Thoracic aorta (tissue), 2 donors: ENCODE measurements around the gene CDK5RAP2. TPM values are rescaled to one million over a fixed set of nuclear protein-coding genes. Genes with fewer than 3 reads are reported as not detected.

Experiments
- ATAC-seq: fragments of 150-250 bp; one replicate; pipeline ENCODE4 v1.8.0; 2017; ENCODE audit warnings: low read depth; ENCODE audit not compliant: insufficient number of reproducible peaks, low FRiP score
- DNase-seq: peaks from one replicate; pipeline ENCODE4 v3.0.0-alpha.2; 2020; ENCODE audit warnings: low spot score
- H3K27ac ChIP-seq, 2 donors: fragments of 200-600 bp; sonication (generic); 1 replicate in 1 of 2; 2 replicates in 1 of 2; pipeline ENCODE4 v1.5.1; 2016; ENCODE audit warnings: mild to moderate bottlenecking in 2 of 2, moderate library complexity in 2 of 2
- H3K27me3 ChIP-seq: fragments of 200-600 bp; sonication (generic); replicated peaks from 2 replicates; pipeline ENCODE4 v1.6.0; 2016; ENCODE audit warnings: mild to moderate bottlenecking; ENCODE audit not compliant: insufficient read depth
- H3K36me3 ChIP-seq: fragments of 200-600 bp; sonication (generic); one replicate; pipeline ENCODE4 v1.5.1; 2016
- H3K4me1 ChIP-seq, 2 donors: fragments of 200-600 bp; sonication (generic); 1 replicate in 1 of 2; 2 replicates in 1 of 2; pipeline versions ENCODE4 v1.5.1 to v1.6.0; 2016; ENCODE audit warnings: low read depth in 2 of 2, mild to moderate bottlenecking in 1 of 2; ENCODE audit not compliant: control insufficient read depth in 1 of 2
- H3K4me3 ChIP-seq: fragments of 200-600 bp; sonication (generic); 2 replicates; pipeline ENCODE4 v1.5.1; 2016; ENCODE audit warnings: mild to moderate bottlenecking
- H3K9me3 ChIP-seq: fragments of 200-600 bp; sonication (generic); 2 replicates; pipeline ENCODE4 v1.5.1; 2016
- CTCF ChIP-seq: fragments of 200-600 bp; sonication (generic); IDR thresholded peaks from one replicate; pipeline ENCODE4 v1.5.1; 2019; ENCODE audit warnings: antibody characterized with exemption
- total RNA-seq, 2 donors: library from RNA; depleted of rRNA; stranded (reverse); fragments of >200 nt; gene quantifications; one replicate each; pipeline versions ENCODE4 v1.1.0 to v1.2.3, GENCODE V29; 2016

Gene CDK5RAP2
- total RNA-seq, 2 donors from 2014 or later: 67.8 to 132 TPM

- Histone ChIP-seq H3K4me1 (no peaks in the 10 kb centered on the region), H3K9me3 (no peaks in the 10 kb centered on the region), H3K27ac (no peak overlapping the region), H3K27me3 (no peaks in the 10 kb centered on the region), H3K36me3 (peaks cover 55% of the 10 kb centered on the region), H3K4me3 (no peak overlapping the region)
- no peak for ATAC-seq
- TF ChIP-seq CTCF: no peak
- no peak for DNase-seq
Measured at GRCh38 chr9:120526534-120526933, 53.4 kb downstream of the CDK5RAP2 start.

GRCh38 chr9:120524863-120525262, 55.1 kb downstream of the CDK5RAP2 start:
- H3K4me1 ChIP-seq: no peaks in the 10 kb centered on the region
- no peak for TF ChIP-seq CTCF
- no peak overlapping the region for H3K4me3 ChIP-seq
- H3K27ac ChIP-seq: no peak overlapping the region
- H3K9me3 ChIP-seq: no peaks in the 10 kb centered on the region
- ATAC-seq (no peak), DNase-seq (no peak)
- H3K36me3 ChIP-seq: peaks cover 49% of the 10 kb centered on the region
- no peaks in the 10 kb centered on the region for H3K27me3 ChIP-seq

GRCh38 chr9:120524038-120524437, 55.9 kb downstream of the CDK5RAP2 start:
- no peak overlapping the region for H3K27ac ChIP-seq
- ATAC-seq (no peak), DNase-seq (no peak)
- H3K36me3 ChIP-seq: peaks cover 46% of the 10 kb centered on the region
- no peak overlapping the region for H3K4me3 ChIP-seq
- no peaks in the 10 kb centered on the region for H3K4me1 ChIP-seq
- H3K9me3 ChIP-seq: no peaks in the 10 kb centered on the region
- TF ChIP-seq CTCF: no peak
- H3K27me3 ChIP-seq: no peaks in the 10 kb centered on the region

- H3K9me3 ChIP-seq: no peaks in the 10 kb centered on the region
- no peak overlapping the region for H3K27ac ChIP-seq
- H3K36me3 ChIP-seq: peaks cover 38% of the 10 kb centered on the region
- H3K27me3 ChIP-seq: no peaks in the 10 kb centered on the region
- H3K4me3 ChIP-seq: no peak overlapping the region
- ATAC-seq (no peak), DNase-seq (no peak)
- H3K4me1 ChIP-seq: no peaks in the 10 kb centered on the region
- no peak for TF ChIP-seq CTCF
Measured at GRCh38 chr9:120522558-120522957, 57.4 kb downstream of the CDK5RAP2 start.

- H3K27ac ChIP-seq: no peak overlapping the region
- ATAC-seq: no peak
- TF ChIP-seq CTCF: no peak
- H3K4me3 ChIP-seq: no peak overlapping the region
- no peaks in the 10 kb centered on the region for H3K4me1 ChIP-seq
- peaks cover 35% of the 10 kb centered on the region for H3K36me3 ChIP-seq
- H3K27me3 ChIP-seq: no peaks in the 10 kb centered on the region
- H3K9me3 ChIP-seq: no peaks in the 10 kb centered on the region
- no peak for DNase-seq
Measured at GRCh38 chr9:120522032-120522431, 57.9 kb downstream of the CDK5RAP2 start.
